Fibroblast of gingiva (primary cell): ENCODE results near the gene TTLL10.

Source experiments
- DNase-seq: peaks from one replicate; pipeline ENCODE4 v3.0.0-alpha.2; 2011; ENCODE audit warnings: low read depth

Gene TTLL10

DNA sequence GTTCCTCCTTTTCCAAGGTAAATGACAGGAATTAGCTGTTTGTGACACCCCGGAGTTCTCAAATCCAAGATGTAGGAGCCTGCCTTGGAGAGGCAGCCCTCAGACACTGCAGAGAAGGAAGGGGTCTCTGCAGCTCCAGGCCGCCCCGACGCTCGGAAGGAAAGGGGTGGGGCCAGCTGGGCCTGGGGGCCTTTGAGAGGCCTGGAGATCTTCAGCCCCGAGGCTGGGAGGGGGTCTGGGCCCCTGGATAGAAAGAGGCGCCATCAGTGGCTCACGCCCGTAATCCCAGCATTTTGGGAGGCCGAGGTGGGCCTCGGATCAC lies 33.9 kb downstream of the TTLL10 start:
- DNase-seq = no peak

- DNase-seq = no peak
Measured at GRCh38 chr1:1208713-1209433, 35.2 kb downstream of the TTLL10 start.

- DNase-seq = no peak
Measured at GRCh38 chr1:1210726-1211540, 37.3 kb downstream of the TTLL10 start.

- no peak for DNase-seq
Measured at GRCh38 chr1:1211541-1212441, 38.1 kb downstream of the TTLL10 start.

DNA sequence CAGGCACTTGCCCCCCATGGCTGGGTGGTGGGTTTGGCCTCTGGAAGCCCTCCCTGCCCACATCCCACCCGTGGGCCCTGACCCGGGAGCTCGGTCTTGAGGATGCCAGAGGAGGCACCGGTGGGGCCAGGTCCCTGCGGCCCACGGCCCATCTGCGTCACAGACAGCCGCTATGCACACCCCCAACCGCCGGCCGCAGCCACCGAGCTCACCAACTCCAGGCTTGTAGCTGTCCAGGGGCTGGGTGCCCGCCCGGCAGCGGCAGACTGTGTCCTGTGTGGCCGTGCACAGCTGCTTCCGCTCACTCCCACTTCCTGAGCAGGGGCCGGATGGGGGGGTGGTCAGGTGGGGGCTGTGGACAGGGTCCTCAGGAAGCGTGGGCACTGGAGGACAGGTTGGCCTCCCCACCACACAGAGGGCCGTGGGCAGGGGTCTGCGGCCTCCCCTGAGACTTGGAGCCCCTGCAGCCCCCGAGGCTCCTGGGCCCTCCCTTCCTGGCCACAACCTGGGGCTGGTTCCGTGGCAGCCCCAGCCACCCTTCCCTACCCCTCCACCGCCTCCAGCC lies 39.2 kb downstream of the TTLL10 start:
- no peak for DNase-seq

DNA sequence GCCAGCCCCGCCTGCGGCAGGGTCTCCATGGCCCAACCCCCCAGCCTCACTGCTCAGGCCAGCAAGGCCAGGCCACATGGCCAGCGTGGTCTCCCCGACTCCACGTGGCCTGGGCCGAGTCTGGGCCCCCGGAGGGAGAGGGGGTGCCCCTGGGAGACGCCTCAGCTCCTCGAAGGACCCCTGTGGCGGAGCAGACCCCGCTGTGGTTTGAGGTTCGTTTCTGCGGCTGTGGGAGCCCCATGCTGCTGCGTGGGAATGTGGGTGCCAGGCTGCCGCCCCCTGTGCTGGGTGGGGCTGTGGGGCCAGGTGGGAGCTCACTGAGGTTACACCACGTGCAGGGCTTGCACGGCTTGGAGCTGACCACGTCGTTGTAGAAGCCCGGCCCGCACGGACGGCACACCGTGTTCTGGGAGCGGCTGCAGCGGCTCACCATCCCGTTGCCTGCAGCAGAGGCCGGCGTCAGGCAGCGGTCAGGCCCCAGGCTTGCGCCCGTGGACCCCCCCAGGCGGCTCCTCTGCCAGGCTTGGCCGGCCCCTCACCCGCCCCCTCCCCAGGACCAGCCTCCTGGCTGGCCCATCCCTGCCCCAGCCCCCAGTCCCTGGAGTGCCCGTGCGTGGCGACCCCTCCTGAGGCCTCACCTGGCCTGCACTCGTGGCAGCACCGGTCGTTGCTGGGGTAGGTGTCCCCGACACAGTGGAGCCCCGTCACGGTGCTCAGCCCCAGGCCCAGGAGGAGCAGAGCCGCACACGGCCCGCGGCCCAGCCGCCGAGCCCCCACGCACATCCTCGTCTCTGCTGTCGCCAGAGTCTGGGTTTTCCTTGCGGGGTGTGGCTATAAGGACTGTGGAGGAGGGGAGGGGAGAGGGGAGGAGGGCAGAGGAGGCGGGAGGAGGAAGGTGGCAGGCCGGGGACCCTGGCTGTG lies 39.9 kb downstream of the TTLL10 start, which contains the start of gene TNFRSF4:
Gene TNFRSF4 (minus strand): TSS at position 809 of the 921 bp plus-strand sequence. CDS start 26 bp downstream, at position 783.
- no peak for DNase-seq

- no peak for DNase-seq
Measured at GRCh38 chr1:1215080-1215676, 41.5 kb downstream of the TTLL10 start.

DNA sequence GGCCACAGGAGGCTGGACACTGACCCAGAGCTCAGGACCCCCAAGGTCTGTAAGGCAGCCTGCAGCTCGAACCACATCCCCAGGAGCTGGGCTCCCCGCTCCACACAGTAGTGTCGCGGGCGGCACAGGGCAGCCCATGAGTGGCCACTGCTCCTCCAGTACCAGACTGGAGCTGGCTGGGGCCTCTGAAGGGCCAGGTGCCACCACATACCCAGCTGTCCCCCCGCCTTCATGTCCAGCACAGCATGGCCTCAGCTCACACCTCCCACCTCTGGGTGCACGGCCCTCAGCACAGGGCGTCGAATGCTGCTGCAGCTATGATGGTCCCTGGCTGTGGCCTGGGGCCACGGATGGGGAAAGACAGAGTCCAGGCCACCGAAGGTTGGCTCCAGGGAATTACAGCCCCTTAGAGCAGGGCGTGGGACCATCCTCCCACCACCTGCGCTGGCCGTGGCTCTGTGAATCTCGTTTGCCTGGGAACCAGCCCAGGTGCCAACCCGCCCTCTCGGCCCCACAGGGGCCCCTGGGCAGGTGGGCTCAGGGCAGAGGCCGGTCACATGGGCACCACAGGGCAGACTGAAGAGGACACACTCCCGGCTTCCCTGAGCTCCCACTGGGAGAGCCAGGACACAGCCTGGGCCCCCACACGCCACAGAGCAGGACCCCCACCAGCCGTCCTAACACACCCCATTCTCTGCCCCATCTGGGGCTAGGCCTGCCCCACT lies 42.4 kb downstream of the TTLL10 start:
- no peak for DNase-seq

DNA sequence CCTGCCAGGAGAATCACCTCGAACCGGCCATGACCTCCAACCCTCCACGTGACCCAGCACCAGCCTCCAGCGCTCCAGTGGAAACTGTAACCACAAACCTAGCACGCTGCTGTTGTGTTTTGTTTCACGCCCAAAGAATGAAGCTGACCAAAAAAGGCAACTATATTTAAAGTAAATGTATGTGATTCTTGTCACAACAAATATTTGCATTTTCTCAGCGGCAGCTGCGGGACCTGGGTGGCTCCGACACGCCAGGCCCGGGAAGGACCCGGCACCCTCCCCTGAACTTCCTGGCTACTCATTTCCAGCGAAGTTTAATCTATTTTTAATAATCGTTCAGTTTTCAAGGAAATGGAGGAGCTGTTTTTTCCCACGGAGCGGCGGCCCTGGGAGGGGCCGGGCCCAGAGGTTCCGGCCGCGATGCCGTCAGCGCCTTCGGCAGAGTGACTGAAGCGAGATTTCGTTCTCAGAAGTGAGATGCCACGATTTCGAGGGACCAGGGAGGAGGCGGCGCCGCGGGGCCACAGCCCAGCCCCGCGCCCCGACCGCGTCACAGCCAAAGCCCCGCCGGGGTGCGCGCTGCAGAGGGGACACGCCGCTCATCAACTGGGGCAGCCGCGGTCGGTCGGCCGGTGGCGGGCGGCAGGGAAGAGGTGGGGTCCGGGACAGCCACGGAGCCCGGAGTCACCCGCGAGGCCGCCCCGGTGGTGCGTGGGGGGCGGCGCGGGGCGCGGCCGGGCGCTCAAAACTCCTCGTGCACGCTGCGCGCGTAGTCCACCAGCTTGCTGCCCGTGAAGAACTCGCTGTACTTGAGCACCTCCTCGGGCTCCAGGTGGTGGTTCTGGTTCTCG lies 43.3 kb downstream of the TTLL10 start:
- no peak for DNase-seq

GRCh38 chr1:1217621-1218523 lies 44.2 kb downstream of the TTLL10 start:
- no peak for DNase-seq

DNA sequence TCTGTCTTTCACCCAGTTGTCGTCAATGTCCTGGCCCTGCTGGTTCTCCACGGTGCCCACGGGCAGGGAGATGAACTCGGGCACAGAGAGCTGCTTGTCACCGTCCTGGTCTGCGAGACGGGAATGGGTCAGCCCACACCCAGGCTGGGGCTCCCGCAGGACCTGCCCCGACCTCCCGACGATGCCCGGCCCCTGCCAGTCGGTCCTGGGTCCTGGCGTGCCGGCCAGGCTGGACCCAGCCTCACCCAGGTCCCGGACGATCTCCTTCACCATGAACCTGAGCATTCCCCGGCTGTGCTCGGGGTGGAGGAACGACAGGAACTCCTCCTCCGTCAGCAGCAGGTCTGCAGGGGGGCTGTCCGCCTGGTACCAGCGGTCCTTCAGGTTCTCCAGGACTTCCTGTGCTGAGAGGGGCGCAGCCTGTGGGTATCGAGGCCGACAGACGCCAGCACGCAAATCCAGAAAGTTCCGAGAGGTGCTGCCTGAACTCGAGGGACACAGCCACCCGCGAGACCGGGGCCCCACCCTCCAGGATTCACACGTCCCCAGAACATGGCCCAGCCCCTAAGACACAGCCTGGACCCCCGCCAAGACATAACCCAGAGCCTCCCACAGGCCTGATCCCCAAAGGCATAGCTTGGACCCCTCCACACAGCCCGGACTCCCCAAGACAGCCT lies 45.0 kb downstream of the TTLL10 start:
- DNase-seq = no peak

DNA sequence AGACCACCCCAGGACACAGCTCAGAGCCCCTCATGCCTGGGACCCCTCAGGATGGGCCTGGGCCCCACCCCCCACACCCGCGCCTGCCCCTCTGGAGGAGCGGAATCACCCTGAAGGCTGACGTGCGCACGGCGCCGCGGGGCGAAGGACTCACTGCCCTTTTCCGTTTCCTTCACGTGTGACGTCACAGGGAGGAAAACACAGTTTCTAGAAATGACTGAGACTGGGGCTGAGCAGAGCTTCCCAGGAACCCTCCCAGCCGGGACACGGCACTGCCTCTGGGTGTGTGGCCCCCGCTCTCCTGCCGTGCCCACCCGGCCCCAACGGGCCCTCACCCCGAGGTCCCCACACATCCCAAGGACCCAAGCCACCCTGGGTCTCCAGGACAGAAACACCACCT lies 45.7 kb downstream of the TTLL10 start:
- no peak for DNase-seq

DNA sequence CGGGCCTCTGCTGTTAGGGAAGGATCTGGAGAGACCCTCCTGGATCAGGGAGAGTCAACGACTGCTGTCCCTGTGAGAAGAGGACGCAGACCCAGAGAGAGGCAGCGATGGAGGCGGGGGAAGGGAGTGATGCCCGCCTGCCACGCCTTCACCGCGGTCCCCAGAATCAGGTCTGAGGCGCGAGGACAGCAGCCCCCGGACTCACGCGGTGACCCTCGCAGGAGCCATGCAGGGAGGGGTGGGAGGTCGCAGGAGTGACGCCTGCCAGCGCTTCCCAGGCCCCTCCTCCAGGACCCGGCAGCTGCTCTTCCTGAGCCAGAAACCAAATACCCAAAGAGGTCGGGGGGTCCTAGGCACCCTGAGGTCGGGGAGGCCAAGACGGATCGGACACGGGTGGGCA lies 46.5 kb downstream of the TTLL10 start:
- no peak for DNase-seq

DNA sequence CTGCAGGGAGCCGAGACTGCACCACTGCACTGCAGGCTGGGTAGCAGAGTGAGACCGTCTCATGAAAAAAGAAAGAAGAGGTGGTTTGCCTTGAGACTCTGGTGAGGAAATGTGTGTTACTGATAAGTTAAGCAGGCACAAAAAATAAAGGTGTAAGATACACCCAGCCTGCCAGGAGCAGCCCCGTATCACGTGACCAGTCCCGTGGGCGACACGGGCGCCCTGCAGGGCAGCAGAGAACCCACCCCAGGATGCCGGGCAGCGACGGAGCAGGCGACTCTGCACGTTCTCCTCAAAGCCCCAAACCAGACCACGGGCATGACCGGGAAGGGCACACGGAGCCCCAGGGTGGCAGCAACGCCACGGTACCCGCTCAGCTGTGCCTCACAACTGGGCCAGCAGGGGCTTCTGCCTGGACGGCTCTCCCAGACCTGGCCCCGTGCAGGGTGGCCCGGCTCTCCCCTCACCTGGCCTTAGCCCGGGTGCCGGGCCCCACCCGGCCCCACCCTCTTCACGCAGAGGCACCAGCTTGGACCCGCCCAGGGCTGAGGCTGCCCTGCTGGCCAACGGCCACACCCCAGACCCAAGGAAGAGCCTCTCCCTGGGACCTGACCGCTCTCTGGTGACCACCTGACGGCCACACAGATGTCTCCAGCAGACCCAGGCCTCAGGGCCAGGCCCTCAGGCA lies 48.4 kb downstream of the TTLL10 start:
- DNase-seq = no peak

- peak; percentile 10 for DNase-seq
Measured at GRCh38 chr1:1222575-1223225, 49.0 kb downstream of the TTLL10 start.

DNA sequence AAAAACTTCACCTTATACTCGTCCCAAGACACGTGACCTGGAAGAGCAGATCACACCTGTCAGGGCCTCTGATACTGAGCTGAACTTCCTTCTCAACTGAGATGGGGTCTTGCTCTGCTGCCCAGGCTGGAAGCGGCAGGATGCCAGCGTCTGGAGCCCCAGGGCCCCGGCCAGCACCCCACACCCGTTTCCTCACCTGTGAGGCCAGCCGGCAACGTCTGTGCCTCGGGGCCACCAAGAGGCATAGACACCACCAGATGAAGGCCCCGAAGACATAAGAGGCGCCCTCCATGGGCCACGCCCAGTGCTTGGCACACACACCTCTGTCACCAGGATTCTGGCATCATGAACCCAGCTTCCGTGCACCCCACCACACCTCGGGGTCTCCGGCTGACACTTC lies 49.6 kb downstream of the TTLL10 start:
- no peak for DNase-seq
